Mesothelial cell of epicardium (in vitro differentiated cells): ENCODE measurements around the gene HHIPL1. TPM values are rescaled to one million over a fixed set of nuclear protein-coding genes. Genes with fewer than 3 reads are reported as not detected.

Experiments
- DNase-seq, 2 experiments: peaks; one replicate each; pipeline ENCODE4 v3.0.0; 2021; ENCODE audit warnings: low spot score in 2 of 2; ENCODE audit not compliant: unreplicated experiment in 2 of 2
- H3K27ac Mint-ChIP-seq: 2 replicates; pipeline ENCODE4 v1.8.0; 2021; ENCODE audit warnings: mixed read lengths
- H3K27me3 Mint-ChIP-seq: 2 replicates; pipeline ENCODE4 v1.8.0; 2021; ENCODE audit warnings: low read depth, mixed read lengths
- H3K36me3 Mint-ChIP-seq: 2 replicates; pipeline ENCODE4 v1.8.0; 2021; ENCODE audit warnings: mixed read lengths
- H3K4me1 Mint-ChIP-seq: 2 replicates; pipeline ENCODE4 v1.8.0; 2021; ENCODE audit warnings: mixed read lengths
- H3K4me3 Mint-ChIP-seq: 2 replicates; pipeline ENCODE4 v1.8.0; 2021; ENCODE audit warnings: mild to moderate bottlenecking, moderate library complexity, mixed read lengths
- H3K9me3 Mint-ChIP-seq: 2 replicates; pipeline ENCODE4 v1.8.0; 2021; ENCODE audit warnings: mixed read lengths
- CTCF ChIP-seq: fragments of 200-600 bp; sonication (generic); IDR thresholded peaks from one replicate; pipeline ENCODE4 v1.5.0; 2021; ENCODE audit warnings: antibody characterized with exemption; ENCODE audit not compliant: unreplicated experiment
- total RNA-seq: library from RNA; stranded (reverse); gene quantifications from 3 replicates; pipeline ENCODE4 v1.2.1, GENCODE V29; 2021

The HHIPL1 gene
- total RNA-seq, 1 donor from 2014 or later = 4.4 TPM

GRCh38 chr14:99715266-99716000, 70.5 kb downstream of the HHIPL1 start:
- Mint-ChIP-seq H3K9me3 (peaks cover 4% of the 10 kb centered on the region), H3K27me3 (peaks cover 10% of the 10 kb centered on the region), H3K27ac (no peak overlapping the region), H3K4me1 (no peaks in the 10 kb centered on the region), H3K36me3 (peaks cover 1% of the 10 kb centered on the region), H3K4me3 (no peak overlapping the region)
- no peak for TF ChIP-seq CTCF
- peak in 1 of 2 experiments; percentile 26 for DNase-seq

- no peak for TF ChIP-seq CTCF
Observed at GRCh38 chr14:99716091-99716849, 71.3 kb downstream of the HHIPL1 start.

GRCh38 chr14:99716850-99717681, 72.1 kb downstream of the HHIPL1 start:
- H3K4me3 Mint-ChIP-seq = no peak overlapping the region
- peaks cover 1% of the 10 kb centered on the region for H3K36me3 Mint-ChIP-seq
- TF ChIP-seq CTCF = no peak
- DNase-seq = peak in 1 of 2 experiments; percentile 13
- H3K9me3 Mint-ChIP-seq = peaks cover 4% of the 10 kb centered on the region
- H3K27me3 Mint-ChIP-seq = peaks cover 10% of the 10 kb centered on the region
- no peak overlapping the region for H3K27ac Mint-ChIP-seq
- H3K4me1 Mint-ChIP-seq = no peaks in the 10 kb centered on the region

More at GRCh38 chr14:99716091-99716849, 71.3 kb downstream of the HHIPL1 start:
- H3K4me1 Mint-ChIP-seq = no peaks in the 10 kb centered on the region
- DNase-seq = peak in 1 of 2 experiments; percentile 29
- peaks cover 4% of the 10 kb centered on the region for H3K9me3 Mint-ChIP-seq
- no peak overlapping the region for H3K27ac Mint-ChIP-seq
- H3K27me3 Mint-ChIP-seq = peaks cover 10% of the 10 kb centered on the region
- H3K4me3 Mint-ChIP-seq = no peak overlapping the region
- peaks cover 1% of the 10 kb centered on the region for H3K36me3 Mint-ChIP-seq

GRCh38 chr14:99717682-99718013, 72.7 kb downstream of the HHIPL1 start:
- Mint-ChIP-seq H3K4me3 (no peak overlapping the region), H3K4me1 (no peaks in the 10 kb centered on the region), H3K27ac (no peak overlapping the region), H3K9me3 (peaks cover 4% of the 10 kb centered on the region), H3K27me3 (peaks cover 10% of the 10 kb centered on the region), H3K36me3 (peaks cover 1% of the 10 kb centered on the region)
- TF ChIP-seq CTCF = no peak
- DNase-seq = peak in 1 of 2 experiments; percentile 22

GRCh38 chr14:99718031-99718810, 73.3 kb downstream of the HHIPL1 start:
- peaks cover 4% of the 10 kb centered on the region for H3K9me3 Mint-ChIP-seq
- no peaks in the 10 kb centered on the region for H3K4me1 Mint-ChIP-seq
- no peak for TF ChIP-seq CTCF
- H3K4me3 Mint-ChIP-seq = no peak overlapping the region
- no peaks in the 10 kb centered on the region for H3K36me3 Mint-ChIP-seq
- no peak overlapping the region for H3K27ac Mint-ChIP-seq
- DNase-seq = peak in 1 of 2 experiments; percentile 36
- peaks cover 11% of the 10 kb centered on the region for H3K27me3 Mint-ChIP-seq
